ENCODE measurements around the gene LPP. TPM values are rescaled to one million over a fixed set of nuclear protein-coding genes. Genes with fewer than 3 reads are reported as not detected.

Gene LPP
- total and polyA plus RNA-seq, 9 of the 15 experiments (the other 6 are each of a cell fraction or from before 2014, with no cell fraction given) = 0.07 to 0.18 TPM; not detected in 7

- H2AFZ ChIP-seq (ENCODE audit: low read depth, low read length) = no peak overlapping the region
- ATAC-seq = no peak
- no peaks in the 10 kb centered on the region for H4K20me1 ChIP-seq (replicated peaks; ENCODE audit: control insufficient read depth, insufficient read depth, low read length)
- intact Hi-C loops (cut with micrococcal nuclease) (no loop called here), in situ Hi-C loops (cut with MboI) (no loop called here)
- H3K36me3 ChIP-seq (ENCODE audit: control insufficient read depth, insufficient read depth, low read length) = no peaks in the 10 kb centered on the region
- H3K4me2 ChIP-seq (ENCODE audit: insufficient read depth, low read length) = no peak overlapping the region
- TF ChIP-seq LARP7 (IDR thresholded peaks at IDR 0.05) (no peak), SAFB2 (IDR thresholded peaks at IDR 0.05; ENCODE audit: borderline replicate concordance, low read depth, low read length, severe bottlenecking) (no peak), FOXA1 (IDR thresholded peaks at IDR 0.05; ENCODE audit: borderline replicate concordance) (no peak), POLR3G (IDR thresholded peaks at IDR 0.05; ENCODE audit: extremely low read depth, insufficient read length, insufficient replicate concordance) (no peak), ZNF764 (CRISPR knock-in tag; IDR thresholded peaks at IDR 0.05; ENCODE audit: low read depth) (no peak), HMBOX1 (IDR thresholded peaks at IDR 0.05) (no peak), ZNF75A (CRISPR knock-in tag; IDR thresholded peaks at IDR 0.05) (no peak), SMAD3 (CRISPR knock-in tag; conservative IDR thresholded peaks at IDR 0.05) (no peak), THRAP3 (IDR thresholded peaks at IDR 0.05; ENCODE audit: borderline replicate concordance) (no peak), FIP1L1 (IDR thresholded peaks at IDR 0.05; ENCODE audit: low read depth, low read length, poor library complexity, severe bottlenecking) (no peak), ZNF165 (CRISPR knock-in tag; IDR thresholded peaks at IDR 0.05; ENCODE audit: borderline replicate concordance) (no peak), FOSL1 (tag; conservative IDR thresholded peaks at IDR 0.05) (no peak), ZFP30 (CRISPR knock-in tag; IDR thresholded peaks at IDR 0.05; ENCODE audit: borderline replicate concordance) (no peak), STAT5B (CRISPR knock-in tag; IDR thresholded peaks at IDR 0.05) (no peak), ZNF584 (CRISPR knock-in tag; IDR thresholded peaks at IDR 0.05; ENCODE audit: low read depth) (no peak), NCOA4 (IDR thresholded peaks at IDR 0.05; ENCODE audit: partially characterized antibody) (no peak)
- TF ChIP-seq, protein P1, sequence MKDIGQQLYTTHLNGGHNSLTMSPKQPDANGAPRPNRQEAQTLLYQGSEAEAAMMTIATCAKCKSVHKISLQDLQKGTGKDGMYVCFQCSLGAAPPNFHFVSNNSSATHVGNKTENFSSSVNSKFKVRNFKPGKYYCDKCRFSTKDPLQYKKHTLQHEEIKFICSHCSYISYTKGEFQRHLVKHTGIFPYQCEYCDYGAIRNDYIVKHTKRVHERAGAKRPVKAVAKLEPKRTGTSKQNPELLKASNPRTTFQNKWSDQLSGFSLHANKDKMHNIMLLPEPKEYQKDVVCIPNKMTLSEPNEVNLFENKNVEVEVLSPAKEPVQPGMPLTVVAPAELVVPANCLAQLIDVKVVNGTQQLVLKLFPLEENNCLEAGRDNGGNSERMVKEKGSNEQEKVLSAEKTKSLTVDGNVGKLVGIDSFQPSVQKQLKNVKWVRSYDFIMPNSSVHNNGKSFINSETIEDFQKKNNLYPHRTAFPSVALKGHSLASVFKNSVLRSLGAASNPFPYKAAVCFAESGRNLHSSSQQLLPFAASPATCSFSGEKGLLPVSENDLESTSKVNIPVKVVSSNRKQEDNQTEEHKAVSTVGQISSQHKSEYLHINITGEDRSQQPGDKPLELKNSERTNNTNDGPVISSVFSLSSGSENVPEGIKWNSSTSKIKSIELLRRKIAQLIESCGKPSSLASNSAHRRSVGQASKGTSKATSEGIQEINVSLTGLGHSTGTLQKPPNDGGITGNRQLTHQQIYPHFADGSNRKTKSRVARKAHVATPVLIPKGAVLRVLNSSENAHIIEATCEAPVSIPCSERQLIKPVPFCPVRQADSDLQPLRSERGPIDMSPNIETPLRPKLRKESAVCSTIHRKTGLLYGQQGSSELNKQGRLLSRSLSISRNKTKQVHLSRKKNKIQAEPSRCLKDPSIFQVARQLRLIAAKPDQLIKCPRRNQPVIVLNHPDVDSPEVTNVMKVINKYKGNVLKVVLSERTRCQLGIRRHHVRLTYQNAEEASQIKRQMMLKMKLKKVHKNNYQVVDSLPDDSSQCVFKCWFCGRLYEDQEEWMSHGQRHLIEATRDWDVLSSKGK (CRISPR knock-in tag; IDR thresholded peaks at IDR 0.05) = no peak
- no peak for DNase-seq (ENCODE audit: extremely low read depth in 1 of 4, low spot score in 3 of 4)
- no peaks in the 10 kb centered on the region for H3K9me3 ChIP-seq (replicated peaks; ENCODE audit: control insufficient read depth, insufficient read depth, low read depth, low read length)
- BruUV-seq (replicated peaks) = no TSS peak
- H3K9me1 ChIP-seq (ENCODE audit: control insufficient read depth, insufficient read depth, low read length) = no peaks in the 10 kb centered on the region
- no peak for FAIRE-seq
- no peak overlapping the region for H3K4me3 ChIP-seq
- no peaks in the 10 kb centered on the region for H3K4me1 ChIP-seq (replicated peaks in 1 of 2; ENCODE audit: control insufficient read depth in 2 of 2, insufficient read depth in 2 of 2, low read length in 2 of 2)
- H3K9ac ChIP-seq (ENCODE audit: insufficient read depth in 1 of 2, low read depth in 2 of 2, low read length in 2 of 2) = no peak overlapping the region
- ChIA-PET CTCF (ENCODE audit: low intra/inter-chr PET ratio) (no interaction called here), POLR2A (no interaction called here)
- H3K79me2 ChIP-seq (ENCODE audit: control insufficient read depth, insufficient read depth, low read length) = no peaks in the 10 kb centered on the region
- H3K27me3 ChIP-seq (ENCODE audit: control insufficient read depth in 2 of 2, insufficient read depth in 2 of 2, low read length in 2 of 2) = no peaks in the 10 kb centered on the region
- H3K27ac ChIP-seq (ENCODE audit: extremely low read depth, low read depth, low read length) = no peak overlapping the region
- WGBS (ENCODE audit: insufficient coverage, low coverage, missing lambda C conversion rate) = 0% methylated on average over 14 of the region's 15 CpGs
Observed at GRCh38 chr3:188370081-188370830, 216.3 kb downstream of the LPP start.

All from K562 (cell line).